Measurements from ENCODE around the gene SV2B. TPM values are rescaled to one million over a fixed set of nuclear protein-coding genes. Genes with fewer than 3 reads are reported as not detected.
A peak's percentile ranks its signal among the peaks of the same experiment; 100 is the strongest.

SV2B gene
- total RNA-seq, 1 donor from 2014 or later, result 0.87 TPM

DNA sequence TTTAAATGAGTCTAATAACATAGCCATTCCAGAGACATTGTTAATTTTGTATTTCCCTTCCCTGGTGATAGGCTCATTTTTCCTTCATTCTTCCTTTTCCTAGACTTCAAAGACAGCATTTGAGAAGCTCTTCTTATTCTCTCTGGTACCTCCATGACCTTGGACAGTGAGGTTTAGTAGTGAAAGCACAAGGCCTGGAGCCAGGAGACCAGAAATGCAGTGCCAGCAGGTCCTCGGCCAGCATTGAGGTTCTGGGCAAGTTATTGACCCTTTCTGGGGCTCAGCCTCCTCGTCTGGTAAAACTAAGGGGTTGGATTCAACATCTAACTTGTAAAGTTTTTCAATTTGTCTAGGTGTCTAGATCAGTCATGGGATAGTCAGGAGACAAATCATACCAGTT is 146.9 kb downstream of the SV2B start:
- no peaks in the 10 kb centered on the region for H3K9me3 ChIP-seq
- no peaks in the 10 kb centered on the region for H3K36me3 ChIP-seq
- no peak overlapping the region for H3K4me3 ChIP-seq
- no peak for ATAC-seq
- peaks cover 6% of the 10 kb centered on the region for H3K27me3 ChIP-seq
- no peaks in the 10 kb centered on the region for H3K4me1 ChIP-seq
- H3K27ac ChIP-seq, result no peak overlapping the region
- DNase-seq, result no peak
- intact Hi-C loops (cut with DNase I), result no loop called here
- TF ChIP-seq, protein P1, sequence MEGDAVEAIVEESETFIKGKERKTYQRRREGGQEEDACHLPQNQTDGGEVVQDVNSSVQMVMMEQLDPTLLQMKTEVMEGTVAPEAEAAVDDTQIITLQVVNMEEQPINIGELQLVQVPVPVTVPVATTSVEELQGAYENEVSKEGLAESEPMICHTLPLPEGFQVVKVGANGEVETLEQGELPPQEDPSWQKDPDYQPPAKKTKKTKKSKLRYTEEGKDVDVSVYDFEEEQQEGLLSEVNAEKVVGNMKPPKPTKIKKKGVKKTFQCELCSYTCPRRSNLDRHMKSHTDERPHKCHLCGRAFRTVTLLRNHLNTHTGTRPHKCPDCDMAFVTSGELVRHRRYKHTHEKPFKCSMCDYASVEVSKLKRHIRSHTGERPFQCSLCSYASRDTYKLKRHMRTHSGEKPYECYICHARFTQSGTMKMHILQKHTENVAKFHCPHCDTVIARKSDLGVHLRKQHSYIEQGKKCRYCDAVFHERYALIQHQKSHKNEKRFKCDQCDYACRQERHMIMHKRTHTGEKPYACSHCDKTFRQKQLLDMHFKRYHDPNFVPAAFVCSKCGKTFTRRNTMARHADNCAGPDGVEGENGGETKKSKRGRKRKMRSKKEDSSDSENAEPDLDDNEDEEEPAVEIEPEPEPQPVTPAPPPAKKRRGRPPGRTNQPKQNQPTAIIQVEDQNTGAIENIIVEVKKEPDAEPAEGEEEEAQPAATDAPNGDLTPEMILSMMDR (IDR thresholded peaks at IDR 0.05), result no peak

DNA sequence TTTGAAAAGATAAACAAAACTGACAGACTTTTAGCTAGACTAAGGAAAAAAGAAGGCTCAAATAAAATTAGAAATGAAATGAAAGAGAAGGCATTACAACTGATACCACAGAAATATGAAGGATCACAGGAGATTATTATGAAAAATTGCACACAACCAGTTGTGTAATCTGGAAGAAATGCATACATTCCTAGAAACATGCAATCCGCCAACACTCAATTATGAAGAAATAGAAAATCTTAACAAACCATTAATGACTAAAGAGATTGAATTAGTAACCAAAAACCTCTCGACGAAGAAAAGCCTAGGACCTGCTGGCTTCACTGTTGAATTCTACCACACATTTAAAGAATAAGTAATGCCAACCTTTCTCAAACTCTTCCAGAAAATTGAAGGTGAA is 149.5 kb downstream of the SV2B start:
- intact Hi-C loops (cut with DNase I), result no loop called here
- Histone ChIP-seq H3K9me3 (no peaks in the 10 kb centered on the region), H3K36me3 (no peaks in the 10 kb centered on the region), H3K27ac (no peak overlapping the region), H3K27me3 (no peaks in the 10 kb centered on the region), H3K4me3 (no peak overlapping the region), H3K4me1 (no peaks in the 10 kb centered on the region)
- TF ChIP-seq, protein P1 (IDR thresholded peaks at IDR 0.05), result no peak
- ATAC-seq (no peak), DNase-seq (no peak)

GRCh38 chr15:91252322-91252721 is 152.3 kb downstream of the SV2B start:
- no peak overlapping the region for H3K27ac ChIP-seq
- H3K4me1 ChIP-seq, result no peaks in the 10 kb centered on the region
- intact Hi-C loops (cut with DNase I), result no loop called here
- TF ChIP-seq, protein P1 (IDR thresholded peaks at IDR 0.05), result no peak
- ATAC-seq, result no peak
- no peaks in the 10 kb centered on the region for H3K9me3 ChIP-seq
- H3K36me3 ChIP-seq, result no peaks in the 10 kb centered on the region
- peaks cover 1% of the 10 kb centered on the region for H3K27me3 ChIP-seq
- DNase-seq, result no peak
- no peak overlapping the region for H3K4me3 ChIP-seq

DNA sequence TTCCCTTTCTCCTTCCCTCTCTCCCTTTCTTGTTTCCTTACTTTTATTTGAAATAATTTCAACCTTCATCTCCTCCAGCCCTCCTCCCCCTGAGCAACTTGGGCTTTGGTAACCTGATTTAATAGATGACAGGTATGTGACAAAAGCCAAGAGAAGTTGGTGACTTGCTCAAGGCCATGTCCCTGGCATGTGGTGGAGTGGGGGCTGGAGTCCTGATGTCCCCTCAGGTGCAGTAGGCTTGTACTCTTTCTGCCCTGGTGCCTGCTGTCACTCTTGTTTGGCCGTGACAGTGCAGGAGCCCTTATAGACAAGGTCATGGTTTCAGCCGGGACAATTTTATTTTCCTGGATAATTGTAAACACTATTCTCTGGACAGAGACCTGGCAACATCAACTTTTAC is 152.7 kb downstream of the SV2B start:
- intact Hi-C loops (cut with DNase I), result no loop called here
- Histone ChIP-seq H3K9me3 (no peaks in the 10 kb centered on the region), H3K27ac (no peak overlapping the region), H3K36me3 (no peaks in the 10 kb centered on the region), H3K4me3 (no peak overlapping the region), H3K4me1 (no peaks in the 10 kb centered on the region), H3K27me3 (peaks cover 4% of the 10 kb centered on the region)
- TF ChIP-seq, protein P1 (IDR thresholded peaks at IDR 0.05), result no peak
- no peak for ATAC-seq
- no peak for DNase-seq

- H3K27me3 ChIP-seq, result peaks cover 4% of the 10 kb centered on the region
- no peaks in the 10 kb centered on the region for H3K4me1 ChIP-seq
- TF ChIP-seq, protein P1 (IDR thresholded peaks at IDR 0.05), result no peak
- H3K9me3 ChIP-seq, result no peaks in the 10 kb centered on the region
- intact Hi-C loops (cut with DNase I), result no loop called here
- no peak overlapping the region for H3K4me3 ChIP-seq
- no peaks in the 10 kb centered on the region for H3K36me3 ChIP-seq
- H3K27ac ChIP-seq, result no peak overlapping the region
- ATAC-seq, result peak; percentile 52
- DNase-seq, result no peak
Measured at GRCh38 chr15:91253605-91254004, 153.5 kb downstream of the SV2B start.

DNA sequence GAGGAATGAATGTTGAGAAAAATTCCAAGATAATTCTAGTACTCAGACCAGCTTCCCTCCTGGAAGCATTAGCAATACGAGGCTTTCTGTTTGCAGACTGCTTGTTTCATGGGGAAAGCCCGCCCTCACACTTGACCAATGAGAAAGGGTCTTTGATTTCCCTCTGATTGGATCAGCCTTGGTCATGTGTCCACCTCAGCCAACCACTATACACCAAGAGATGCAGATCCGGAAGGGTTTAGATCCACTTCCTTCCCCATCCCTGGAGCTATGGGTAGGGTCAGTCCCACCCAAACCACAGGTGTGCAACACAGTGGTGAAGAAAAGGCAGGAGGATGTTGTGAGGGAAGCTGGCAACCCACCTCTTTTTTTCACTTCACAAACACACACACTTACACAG is 154.7 kb downstream of the SV2B start:
- no peaks in the 10 kb centered on the region for H3K36me3 ChIP-seq
- H3K4me3 ChIP-seq, result no peak overlapping the region
- no peak for ATAC-seq
- H3K27ac ChIP-seq, result no peak overlapping the region
- intact Hi-C loops (cut with DNase I), result no loop called here
- H3K27me3 ChIP-seq, result peaks cover 9% of the 10 kb centered on the region
- no peak for DNase-seq
- TF ChIP-seq, protein P1 (IDR thresholded peaks at IDR 0.05), result no peak
- H3K9me3 ChIP-seq, result no peaks in the 10 kb centered on the region
- no peaks in the 10 kb centered on the region for H3K4me1 ChIP-seq

Measured in upper lobe of right lung (tissue), 1 donor.